PC-3 (cell line): ENCODE results near the gene FBLN5. TPM values are rescaled to one million over a fixed set of nuclear protein-coding genes. Genes with fewer than 3 reads are reported as not detected.

Source experiments
- ATAC-seq: fragments of 200-7000 bp; cut with Tn5 transposase; 2 replicates; pipeline ENCODE4 v1.9.1; 2020; ENCODE audit warnings: mild to moderate bottlenecking, moderate library complexity
- BruUV-seq: library from RNA; stranded (reverse); fragments of 400-500 nt; replicated peaks from 2 replicates; lab custom pipeline; 2021; lab: Mats Ljungman, UMichigan
- CTCF ChIA-PET: fragments of 300-600 bp; sonication (Branson Sonifier 250); formaldehyde crosslinking; loops from one replicate; lab custom pipeline; 2022; ENCODE audit warnings: antibody characterized with exemption; lab: Charles Lee
- POLR2A ChIA-PET: fragments of 300-600 bp; sonication (Branson Sonifier 250); formaldehyde crosslinking; loops from one replicate; lab custom pipeline; 2022; ENCODE audit warnings: antibody characterized with exemption; ENCODE audit not compliant: unreplicated experiment; lab: Charles Lee
- DNase-seq: peaks from one replicate; pipeline ENCODE4 v3.0.0-alpha.2; 2015
- H2AFZ ChIP-seq: fragments of 300-600 bp; sonication (generic); 2 replicates; pipeline ENCODE4 v1.6.0; 2016; ENCODE audit warnings: antibody characterized with exemption, low read length
- H3F3A ChIP-seq: fragments of 300-600 bp; sonication (generic); one replicate; pipeline ENCODE4 v1.6.0; 2017; ENCODE audit warnings: antibody characterized with exemption, low read length, control low read depth, mild to moderate bottlenecking; ENCODE audit not compliant: unreplicated experiment
- H3K27ac ChIP-seq: fragments of 300-600 bp; sonication (generic); 2 replicates; pipeline ENCODE4 v1.5.1; 2016; ENCODE audit warnings: mild to moderate bottlenecking, low read length
- H3K27me3 ChIP-seq: fragments of 300-600 bp; sonication (generic); 2 replicates; pipeline ENCODE4 v1.6.1; 2016; ENCODE audit warnings: low read length, mixed read lengths
- H3K36me3 ChIP-seq: fragments of 300-600 bp; sonication (generic); 2 replicates; pipeline ENCODE4 v1.6.1; 2016; ENCODE audit warnings: low read depth, mixed run types, low read length, mixed read lengths
- H3K4me1 ChIP-seq: fragments of 300-600 bp; sonication (generic); 2 replicates; pipeline ENCODE4 v1.5.1; 2016; ENCODE audit warnings: low read length; ENCODE audit not compliant: insufficient read depth
- H3K4me2 ChIP-seq: fragments of 300-600 bp; sonication (generic); 2 replicates; pipeline ENCODE4 v1.6.0; 2016; ENCODE audit warnings: low read length
- H3K4me3 ChIP-seq: fragments of 300-600 bp; sonication (generic); 2 replicates; pipeline ENCODE4 v1.5.1; 2016; ENCODE audit warnings: mild to moderate bottlenecking, low read length, mixed read lengths
- H3K79me2 ChIP-seq: fragments of 300-600 bp; sonication (generic); 2 replicates; pipeline ENCODE4 v1.6.1; 2017; ENCODE audit warnings: low read length, mixed read lengths
- H3K9ac ChIP-seq: fragments of 300-600 bp; sonication (generic); 2 replicates; pipeline ENCODE4 v1.6.0; 2016; ENCODE audit warnings: mild to moderate bottlenecking, low read length
- H3K9me2 ChIP-seq: fragments of 300-600 bp; sonication (generic); replicated peaks from 2 replicates; pipeline ENCODE4 v1.6.1; 2016; ENCODE audit warnings: mixed run types, low read length, mixed read lengths
- H3K9me3 ChIP-seq: fragments of 300-600 bp; sonication (generic); 2 replicates; pipeline ENCODE4 v1.6.1; 2016; ENCODE audit warnings: low read length, mixed read lengths
- H4K20me1 ChIP-seq: fragments of 300-600 bp; sonication (generic); 2 replicates; pipeline ENCODE4 v1.6.1; 2016; ENCODE audit warnings: low read length, mixed read lengths
- CTCF ChIP-seq: fragments of 300-600 bp; sonication (generic); conservative IDR thresholded peaks from 2 replicates; pipeline ENCODE4 v1.5.1; 2017; ENCODE audit warnings: antibody characterized with exemption, low read depth, mild to moderate bottlenecking, low read length
- EZH2 ChIP-seq: fragments of 300-600 bp; sonication (generic); IDR thresholded peaks from one replicate; pipeline ENCODE4 v1.6.1; 2017; ENCODE audit warnings: antibody characterized with exemption, mild to moderate bottlenecking, low read length; ENCODE audit not compliant: unreplicated experiment
- EZH2phosphoT487 ChIP-seq: fragments of 300-600 bp; sonication (generic); IDR thresholded peaks from 2 replicates; pipeline ENCODE4 v1.6.1; 2018; ENCODE audit warnings: mild to moderate bottlenecking, antibody characterized with exemption, low read length, borderline replicate concordance
- intact Hi-C: fragments of 100-400 bp; cut with micrococcal nuclease; formaldehyde crosslinking; loops from 2 replicates; pipeline ENCODE4 v1.9.0; 2023
- total RNA-seq: library from RNA; depleted of rRNA; stranded (reverse); fragments of >200 nt; gene quantifications from 2 replicates; pipeline ENCODE4 v1.2.3, GENCODE V29; 2014

FBLN5 gene
- total RNA-seq, 1 experiment from 2014 or later: 0.58 TPM

GRCh38 chr14:91961297-91962220 lies 14.1 kb upstream of the FBLN5 start:
- POLR2A ChIA-PET: interaction anchor here (0.7 kb wide), 1 partner anchor 429 kb away, joined by 6 read pairs; no protein-coding TSS in a partner anchor
- no peaks in the 10 kb centered on the region for H3K9me2 ChIP-seq
- CTCF ChIA-PET: no interaction called here
- DNase-seq (no peak), ATAC-seq (no peak)
- H3K9me3 ChIP-seq: no peaks in the 10 kb centered on the region
- H3K4me3 ChIP-seq: no peak overlapping the region
- no peak overlapping the region for H2AFZ ChIP-seq
- no peaks in the 10 kb centered on the region for H3K79me2 ChIP-seq
- no peak overlapping the region for H3K9ac ChIP-seq
- H3K4me2 ChIP-seq: no peak overlapping the region
- H4K20me1 ChIP-seq: no peaks in the 10 kb centered on the region
- H3K27me3 ChIP-seq: no peaks in the 10 kb centered on the region
- no peaks in the 10 kb centered on the region for H3F3A ChIP-seq
- BruUV-seq: no TSS peak
- TF ChIP-seq CTCF (no peak), EZH2 (no peak), EZH2phosphoT487 (no peak)
- no peaks in the 10 kb centered on the region for H3K4me1 ChIP-seq
- intact Hi-C loops: no loop called here
- H3K36me3 ChIP-seq: no peaks in the 10 kb centered on the region
- no peak overlapping the region for H3K27ac ChIP-seq

GRCh38 chr14:91957876-91958313 lies 10.4 kb upstream of the FBLN5 start:
- Histone ChIP-seq H4K20me1 (no peaks in the 10 kb centered on the region), H2AFZ (no peak overlapping the region), H3K79me2 (no peaks in the 10 kb centered on the region), H3K9me3 (no peaks in the 10 kb centered on the region), H3K4me1 (no peaks in the 10 kb centered on the region), H3K4me2 (no peak overlapping the region), H3K9me2 (no peaks in the 10 kb centered on the region), H3K9ac (no peak overlapping the region), H3K36me3 (no peaks in the 10 kb centered on the region), H3K27me3 (no peaks in the 10 kb centered on the region), H3K4me3 (no peak overlapping the region), H3K27ac (no peak overlapping the region), H3F3A (no peaks in the 10 kb centered on the region)
- ChIA-PET POLR2A (no interaction called here), CTCF (no interaction called here)
- ATAC-seq: no peak
- intact Hi-C loops: no loop called here
- DNase-seq: no peak
- BruUV-seq: no TSS peak
- TF ChIP-seq CTCF (no peak), EZH2phosphoT487 (no peak), EZH2 (no peak)

GRCh38 chr14:91956616-91957015 lies 9.1 kb upstream of the FBLN5 start:
- Histone ChIP-seq H3K4me3 (no peak overlapping the region), H3K9ac (no peak overlapping the region), H2AFZ (no peak overlapping the region), H3K4me1 (no peaks in the 10 kb centered on the region), H3K9me2 (no peaks in the 10 kb centered on the region), H3F3A (no peaks in the 10 kb centered on the region), H3K4me2 (no peak overlapping the region), H3K9me3 (no peaks in the 10 kb centered on the region), H3K36me3 (no peaks in the 10 kb centered on the region), H3K27ac (no peak overlapping the region), H3K27me3 (no peaks in the 10 kb centered on the region), H3K79me2 (no peaks in the 10 kb centered on the region), H4K20me1 (no peaks in the 10 kb centered on the region)
- TF ChIP-seq CTCF (no peak), EZH2phosphoT487 (no peak), EZH2 (no peak)
- ChIA-PET POLR2A (no interaction called here), CTCF (no interaction called here)
- intact Hi-C loops: no loop called here
- DNase-seq (no peak), ATAC-seq (no peak)
- no TSS peak for BruUV-seq
